OCI-LY7 (cell line): ENCODE measurements around the gene NDUFB5. TPM values are rescaled to one million over a fixed set of nuclear protein-coding genes. Genes with fewer than 3 reads are reported as not detected.

Experiments
- BruUV-seq: library from RNA; stranded (reverse); fragments of 400-500 nt; replicated peaks from 2 replicates; lab custom pipeline; 2021; lab: Mats Ljungman, UMichigan
- CTCF ChIA-PET: fragments of 300-600 bp; sonication (Branson Sonifier 250); formaldehyde crosslinking; loops from one replicate; lab custom pipeline; 2022; ENCODE audit warnings: antibody characterized with exemption; ENCODE audit not compliant: unreplicated experiment; lab: Charles Lee
- POLR2A ChIA-PET: fragments of 300-600 bp; sonication (Branson Sonifier 250); formaldehyde crosslinking; loops from one replicate; lab custom pipeline; 2022; ENCODE audit warnings: antibody characterized with exemption; lab: Charles Lee
- DNase-seq: peaks from one replicate; pipeline ENCODE4 v3.0.0-alpha.2; 2015; ENCODE audit warnings: low spot score
- H2AFZ ChIP-seq: fragments of 200-600 bp; sonication (generic), shearing (Covaris generic); 2 replicates; pipeline ENCODE4 v1.6.1; 2014; ENCODE audit warnings: mild to moderate bottlenecking, antibody characterized with exemption, low read length, moderate library complexity
- H3K27ac ChIP-seq: fragments of 200-600 bp; sonication (generic); 2 replicates; pipeline ENCODE4 v1.5.1; 2014; ENCODE audit warnings: mixed run types, low read depth, mild to moderate bottlenecking, moderate library complexity, low read length, inconsistent platforms; ENCODE audit not compliant: poor library complexity, severe bottlenecking
- H3K36me3 ChIP-seq: fragments of 200-600 bp; sonication (generic); 2 replicates; pipeline ENCODE4 v1.6.1; 2014; ENCODE audit warnings: mild to moderate bottlenecking, antibody characterized with exemption, low read length, moderate library complexity, mixed read lengths; ENCODE audit not compliant: insufficient read depth
- H3K4me1 ChIP-seq: fragments of 200-600 bp; sonication (generic); 2 replicates; pipeline ENCODE4 v1.5.1; 2014; ENCODE audit warnings: mild to moderate bottlenecking, low read length; ENCODE audit not compliant: insufficient read depth, poor library complexity, severe bottlenecking
- H3K4me2 ChIP-seq: fragments of 200-600 bp; sonication (generic); 2 replicates; pipeline ENCODE4 v1.6.1; 2014; ENCODE audit warnings: mild to moderate bottlenecking, low read length
- H3K4me3 ChIP-seq: fragments of 200-600 bp; sonication (generic); 2 replicates; pipeline ENCODE4 v1.5.1; 2014; ENCODE audit warnings: mild to moderate bottlenecking, low read depth, low read length; ENCODE audit not compliant: poor library complexity, severe bottlenecking
- H3K79me2 ChIP-seq: fragments of 200-600 bp; sonication (generic); 2 replicates; pipeline ENCODE4 v1.6.1; 2016; ENCODE audit warnings: low read depth, mild to moderate bottlenecking, low read length, moderate library complexity, mixed read lengths; ENCODE audit not compliant: insufficient read depth
- H3K9me2 ChIP-seq: fragments of 200-600 bp; sonication (generic); 2 replicates; pipeline ENCODE4 v1.6.1; 2016; ENCODE audit warnings: mild to moderate bottlenecking, low read length, mixed read lengths; ENCODE audit not compliant: insufficient read depth
- H3K9me3 ChIP-seq: fragments of 200-600 bp; sonication (generic); 2 replicates; pipeline ENCODE4 v1.6.1; 2014; ENCODE audit warnings: mild to moderate bottlenecking, mixed run types, low read length, mixed read lengths
- H4K20me1 ChIP-seq: fragments of 200-600 bp; sonication (generic); 2 replicates; pipeline ENCODE4 v1.6.1; 2014; ENCODE audit warnings: mild to moderate bottlenecking, antibody characterized with exemption, low read length, moderate library complexity, mixed read lengths; ENCODE audit not compliant: insufficient read depth
- CTCF ChIP-seq: fragments of 200-600 bp; sonication (generic); conservative IDR thresholded peaks from 2 replicates; pipeline ENCODE4 v1.5.1; 2014; ENCODE audit warnings: mild to moderate bottlenecking, antibody characterized with exemption, low read length, moderate library complexity, mixed read lengths
- EZH2phosphoT487 ChIP-seq: fragments of 200-600 bp; sonication (generic); IDR thresholded peaks from 2 replicates; pipeline ENCODE4 v1.6.1; 2018; ENCODE audit warnings: low read depth, borderline replicate concordance, mild to moderate bottlenecking, mixed run types, antibody characterized with exemption, low read length, moderate library complexity, mixed read lengths
- intact Hi-C: fragments of 100-400 bp; cut with micrococcal nuclease; formaldehyde crosslinking; loops from one replicate; pipeline ENCODE4 v1.10.0; 2022; ENCODE audit not compliant: unreplicated experiment
- total RNA-seq, 2 experiments: library from RNA; depleted of rRNA in 1 of 2; stranded (reverse); fragments of >200 nt in 1 of 2; shearing (Covaris generic) in 1 of 2; gene quantifications; 2 replicates each; pipeline ENCODE4 v1.2.3, GENCODE V29; 2014 to 2022

NDUFB5 gene
- total RNA-seq, 2 experiments from 2014 or later, result 81.5 to 112 TPM

- BruUV-seq, result no TSS peak
- H3K9me2 ChIP-seq, result no peaks in the 10 kb centered on the region
- no peaks in the 10 kb centered on the region; the same call in 1 of the 2 replicates for H3K9me3 ChIP-seq
- intact Hi-C loops, result no loop called here
- peaks cover 68% of the 10 kb centered on the region for H3K79me2 ChIP-seq
- H3K4me1 ChIP-seq, result peaks cover 36% of the 10 kb centered on the region
- H3K36me3 ChIP-seq, result peaks cover 48% of the 10 kb centered on the region
- POLR2A ChIA-PET, result interaction anchor here (1.2 kb wide), 2 partner anchors 45 to 47 kb away, joined by 3 read pairs; no protein-coding TSS in a partner anchor
- no peak overlapping the region for H3K27ac ChIP-seq
- CTCF ChIA-PET, result no interaction called here
- peaks cover 40% of the 10 kb centered on the region for H4K20me1 ChIP-seq
- no peak for DNase-seq
- no peak overlapping the region for H2AFZ ChIP-seq
- peak overlapping the region; percentile 96 for H3K4me3 ChIP-seq
- TF ChIP-seq CTCF (no peak), EZH2phosphoT487 (no peak)
- peak overlapping the region; percentile 97 for H3K4me2 ChIP-seq
Measured at GRCh38 chr3:179655236-179655635, 50.6 kb downstream of the NDUFB5 start.

DNA sequence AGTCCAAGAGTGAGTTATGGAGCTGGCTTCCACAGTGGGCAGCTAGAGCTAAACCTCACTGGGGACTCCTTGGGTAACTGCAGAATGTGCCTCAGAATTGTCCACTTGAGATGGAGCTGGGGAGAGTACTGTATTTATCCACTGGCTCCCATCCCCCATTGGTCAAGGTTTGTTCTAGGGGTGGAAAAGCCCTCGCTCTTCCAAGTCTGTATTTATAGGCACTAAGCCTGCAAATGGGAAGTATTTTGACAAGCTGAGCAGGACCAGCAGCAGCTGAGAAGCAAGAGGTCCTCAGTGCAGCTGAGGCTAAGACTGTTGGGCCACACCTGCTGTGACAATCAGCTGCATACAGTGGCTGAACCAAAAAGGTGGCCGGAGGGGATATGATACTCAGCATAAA lies 54.0 kb downstream of the NDUFB5 start:
- Histone ChIP-seq H2AFZ (no peak overlapping the region), H3K36me3 (peaks cover 52% of the 10 kb centered on the region), H3K4me1 (peaks cover 24% of the 10 kb centered on the region), H3K4me2 (no peak overlapping the region), H3K9me2 (no peaks in the 10 kb centered on the region), H4K20me1 (peaks cover 51% of the 10 kb centered on the region), H3K4me3 (no peak overlapping the region), H3K9me3 (no peaks in the 10 kb centered on the region; the same call in 1 of the 2 replicates), H3K79me2 (peaks cover 99% of the 10 kb centered on the region), H3K27ac (no peak overlapping the region)
- no peak for DNase-seq
- TF ChIP-seq EZH2phosphoT487, result no peak
- no peak for TF ChIP-seq CTCF
- ChIA-PET POLR2A (interaction anchor here (0.8 to 1.2 kb wide), 2 partner anchors 13 to 17 kb away, joined by 3 read pairs; no protein-coding TSS in a partner anchor), CTCF (interaction anchor here (1.0 kb wide), 1 partner anchor 8 kb away, joined by 3 read pairs; no protein-coding TSS in a partner anchor)
- intact Hi-C loops, result no loop called here
- no TSS peak for BruUV-seq

- BruUV-seq, result TSS peak; percentile 8
- CTCF ChIA-PET, result interaction anchor here (0.7 kb wide), 1 partner anchor 9 kb away, joined by 3 read pairs; no protein-coding TSS in a partner anchor
- intact Hi-C loops, result no loop called here
Measured at GRCh38 chr3:179660872-179661271, 56.3 kb downstream of the NDUFB5 start.

More at GRCh38 chr3:179660872-179661271, 56.3 kb downstream of the NDUFB5 start:
- no peaks in the 10 kb centered on the region; the same call in 1 of the 2 replicates for H3K9me3 ChIP-seq
- no peaks in the 10 kb centered on the region for H3K9me2 ChIP-seq
- no peak overlapping the region for H3K4me2 ChIP-seq
- H2AFZ ChIP-seq, result no peak overlapping the region
- no peak overlapping the region for H3K4me3 ChIP-seq
- no peak for TF ChIP-seq EZH2phosphoT487
- TF ChIP-seq CTCF, result no peak
- DNase-seq, result no peak
- H3K4me1 ChIP-seq, result peaks cover 6% of the 10 kb centered on the region
- POLR2A ChIA-PET, result interaction anchor here (0.7 to 1.5 kb wide), 5 partner anchors 11 to 941 kb away, joined by 3 to 6 read pairs (median 3); partner anchors contain the start of gene TTC14
- H4K20me1 ChIP-seq, result peaks cover 43% of the 10 kb centered on the region
- H3K36me3 ChIP-seq, result peaks cover 40% of the 10 kb centered on the region
- peaks cover 99% of the 10 kb centered on the region for H3K79me2 ChIP-seq
- H3K27ac ChIP-seq, result no peak overlapping the region
